GM23338 (cell line): ENCODE measurements around the gene NID1. TPM values are rescaled to one million over a fixed set of nuclear protein-coding genes. Genes with fewer than 3 reads are reported as not detected.

Source experiments
- ATAC-seq: fragments of 200-7000 bp; cut with Tn5 transposase; 3 replicates; pipeline ENCODE4 v1.9.1; 2020
- DNase-seq: peaks from one replicate; pipeline ENCODE4 v3.0.0-alpha.2; 2015; ENCODE audit warnings: low spot score
- H2AFZ ChIP-seq: fragments of 200-600 bp; sonication (generic); 2 replicates; pipeline ENCODE4 v1.8.0; 2016; ENCODE audit warnings: antibody characterized with exemption, mild to moderate bottlenecking, moderate library complexity
- H3F3A ChIP-seq: fragments of 200-600 bp; sonication (generic); replicated peaks from 2 replicates; pipeline ENCODE4 v1.8.0; 2017; ENCODE audit warnings: antibody characterized with exemption, mixed run types, low read depth
- H3K27ac ChIP-seq: fragments of 200-600 bp; sonication (generic); 2 replicates; pipeline ENCODE4 v1.6.1; 2016; ENCODE audit warnings: low read depth
- H3K27me3 ChIP-seq: fragments of 200-600 bp; sonication (generic); 2 replicates; pipeline ENCODE4 v1.8.0; 2016; ENCODE audit warnings: mild to moderate bottlenecking, mixed run types, moderate library complexity; ENCODE audit not compliant: insufficient read depth
- H3K36me3 ChIP-seq: fragments of 200-600 bp; sonication (generic); 2 replicates; pipeline ENCODE4 v1.8.0; 2016; ENCODE audit warnings: mild to moderate bottlenecking; ENCODE audit not compliant: insufficient read depth
- H3K4me1 ChIP-seq: fragments of 200-600 bp; sonication (generic); 2 replicates; pipeline ENCODE4 v1.8.0; 2016; ENCODE audit warnings: mild to moderate bottlenecking, moderate library complexity; ENCODE audit not compliant: insufficient read depth
- H3K4me2 ChIP-seq: fragments of 200-600 bp; sonication (generic); 2 replicates; pipeline ENCODE4 v1.7.1; 2017; ENCODE audit warnings: mixed run types
- H3K4me3 ChIP-seq: fragments of 200-600 bp; sonication (generic); 2 replicates; pipeline ENCODE4 v1.6.1; 2016; ENCODE audit warnings: mixed run types
- H3K79me2 ChIP-seq: fragments of 200-600 bp; sonication (generic); replicated peaks from 2 replicates; pipeline ENCODE4 v1.8.0; 2017; ENCODE audit warnings: mild to moderate bottlenecking; ENCODE audit not compliant: insufficient read depth
- H3K9me2 ChIP-seq: fragments of 200-600 bp; sonication (generic); 2 replicates; pipeline ENCODE4 v1.8.0; 2017; ENCODE audit not compliant: insufficient read depth
- H4K20me1 ChIP-seq: fragments of 200-600 bp; sonication (generic); replicated peaks from 2 replicates; pipeline ENCODE4 v1.8.0; 2017; ENCODE audit warnings: mild to moderate bottlenecking; ENCODE audit not compliant: insufficient read depth
- H3K27ac Mint-ChIP-seq: 2 replicates; pipeline ENCODE4 v1.8.0; 2020; ENCODE audit warnings: inconsistent platforms, mild to moderate bottlenecking, moderate library complexity, mixed read lengths
- H3K27me3 Mint-ChIP-seq: 3 replicates; pipeline ENCODE4 v1.8.0; 2022; ENCODE audit warnings: low read depth, mild to moderate bottlenecking, moderate library complexity, mixed read lengths, inconsistent platforms; ENCODE audit not compliant: insufficient read depth, poor library complexity
- H3K36me3 Mint-ChIP-seq: 3 replicates; pipeline ENCODE4 v1.8.0; 2021; ENCODE audit warnings: low read depth, mild to moderate bottlenecking, inconsistent platforms, moderate library complexity, mixed read lengths
- H3K4me1 Mint-ChIP-seq: 3 replicates; pipeline ENCODE4 v1.8.0; 2020; ENCODE audit warnings: mild to moderate bottlenecking, inconsistent platforms, mixed read lengths
- H3K4me3 Mint-ChIP-seq: 3 replicates; pipeline ENCODE4 v1.8.0; 2021; ENCODE audit warnings: moderate library complexity, mild to moderate bottlenecking, inconsistent platforms, mixed read lengths
- H3K9me3 Mint-ChIP-seq: 3 replicates; pipeline ENCODE4 v1.8.0; 2020; ENCODE audit warnings: moderate library complexity, mild to moderate bottlenecking, inconsistent platforms, mixed read lengths
- CREB1 ChIP-seq: fragments of 250-450 bp; sonication (Bioruptor Pico); IDR thresholded peaks from 2 replicates; pipeline ENCODE4 v1.5.0; 2020; ENCODE audit warnings: low read depth, mild to moderate bottlenecking, moderate library complexity
- EZH2 ChIP-seq: fragments of 200-600 bp; sonication (generic); IDR thresholded peaks from one replicate; pipeline ENCODE4 v1.8.0; 2017; ENCODE audit warnings: antibody characterized with exemption, mild to moderate bottlenecking, low read depth; ENCODE audit not compliant: unreplicated experiment
- EZH2phosphoT487 ChIP-seq: fragments of 200-600 bp; sonication (generic); IDR thresholded peaks from one replicate; pipeline ENCODE4 v1.8.1; 2018; ENCODE audit warnings: antibody characterized with exemption; ENCODE audit not compliant: unreplicated experiment
- JUNB ChIP-seq: IDR thresholded peaks from one replicate; pipeline ENCODE4 v1.6.1; 2016; ENCODE audit warnings: antibody characterized with exemption; ENCODE audit not compliant: unreplicated experiment
- NANOG ChIP-seq: IDR thresholded peaks from 2 replicates; pipeline ENCODE4 v1.6.1; 2016; ENCODE audit warnings: antibody characterized with exemption, borderline replicate concordance
- STAT1 ChIP-seq: IDR thresholded peaks from one replicate; pipeline ENCODE4 v1.6.1; 2016; ENCODE audit warnings: antibody characterized with exemption; ENCODE audit not compliant: unreplicated experiment
- ZNF114 ChIP-seq: fragments of 250-450 bp; sonication (Bioruptor Pico); IDR thresholded peaks from 2 replicates; pipeline ENCODE4 v1.5.0; 2020; ENCODE audit warnings: mild to moderate bottlenecking, moderate library complexity
- ZNF331 ChIP-seq: fragments of 250-450 bp; sonication (Bioruptor Pico); IDR thresholded peaks from 2 replicates; pipeline ENCODE4 v1.5.0; 2020; ENCODE audit warnings: low read depth, mild to moderate bottlenecking, moderate library complexity
- polyA plus RNA-seq: library from polyadenylated mRNA; unstranded; fragments of >200 nt; fragmentation: Nextera tagmentation; extraction: Ambion mirVana; gene quantifications from 2 replicates; pipeline ENCODE4 v1.2.1, GENCODE V29; 2016
- total RNA-seq: library from RNA; depleted of rRNA; stranded (reverse); fragments of >200 nt; shearing (Covaris generic); gene quantifications from 2 replicates; pipeline ENCODE4 v1.2.3, GENCODE V29; 2014
- TF ChIP-seq, protein P1 (sequence below): IDR thresholded peaks from 2 replicates; pipeline ENCODE4 v1.6.1; 2016; ENCODE audit warnings: antibody characterized with exemption
- TF ChIP-seq, protein P2 (sequence below): fragments of 250-450 bp; sonication (Bioruptor Pico); IDR thresholded peaks from 2 replicates; pipeline ENCODE4 v1.5.0; 2020; ENCODE audit warnings: mild to moderate bottlenecking, moderate library complexity
- TF ChIP-seq, protein P3 (sequence below): IDR thresholded peaks from one replicate; pipeline ENCODE4 v1.6.1; 2018; ENCODE audit warnings: antibody characterized with exemption; ENCODE audit not compliant: unreplicated experiment

NID1 gene
- total and polyA plus RNA-seq, 2 experiments from 2014 or later = 7.1 to 32.5 TPM

DNA sequence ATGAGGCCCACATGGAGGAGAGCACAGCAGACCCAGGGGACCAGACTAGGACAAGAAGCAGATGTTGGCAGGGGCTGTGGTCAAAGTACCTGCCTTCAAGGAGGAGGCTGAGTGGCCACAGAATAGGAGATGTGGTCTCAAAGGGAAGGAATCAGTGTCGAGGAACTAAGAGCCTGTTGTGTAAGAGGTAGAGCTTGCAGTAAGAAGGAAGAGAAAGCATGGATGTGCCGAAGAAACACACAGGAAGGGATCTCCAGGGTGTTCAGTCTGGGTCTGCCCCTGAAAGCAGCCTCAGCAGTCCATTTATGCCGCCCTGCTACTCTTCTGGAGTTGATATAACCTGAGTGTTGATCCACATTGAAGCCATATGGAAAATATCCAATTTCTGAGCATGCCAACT, 83.9 kb downstream of the NID1 start:
- TF ChIP-seq JUNB = no peak
- TF ChIP-seq ZNF114 = no peak
- TF ChIP-seq, protein P1, sequence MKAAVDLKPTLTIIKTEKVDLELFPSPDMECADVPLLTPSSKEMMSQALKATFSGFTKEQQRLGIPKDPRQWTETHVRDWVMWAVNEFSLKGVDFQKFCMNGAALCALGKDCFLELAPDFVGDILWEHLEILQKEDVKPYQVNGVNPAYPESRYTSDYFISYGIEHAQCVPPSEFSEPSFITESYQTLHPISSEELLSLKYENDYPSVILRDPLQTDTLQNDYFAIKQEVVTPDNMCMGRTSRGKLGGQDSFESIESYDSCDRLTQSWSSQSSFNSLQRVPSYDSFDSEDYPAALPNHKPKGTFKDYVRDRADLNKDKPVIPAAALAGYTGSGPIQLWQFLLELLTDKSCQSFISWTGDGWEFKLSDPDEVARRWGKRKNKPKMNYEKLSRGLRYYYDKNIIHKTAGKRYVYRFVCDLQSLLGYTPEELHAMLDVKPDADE = no peak
- Histone ChIP-seq H3K36me3 (peaks cover 21% of the 10 kb centered on the region), H3K27me3 (no peaks in the 10 kb centered on the region), H3K27ac (no peak overlapping the region), H3K9me2 (no peaks in the 10 kb centered on the region; the same call in 1 of the 2 replicates), H3K79me2 (no peaks in the 10 kb centered on the region), H3K4me3 (no peak overlapping the region), H3F3A (no peaks in the 10 kb centered on the region), H3K4me1 (peaks cover 10% of the 10 kb centered on the region; the same call in 1 of the 2 replicates), H2AFZ (no peak overlapping the region), H4K20me1 (no peaks in the 10 kb centered on the region), H3K4me2 (no peak overlapping the region)
- DNase-seq (no peak), ATAC-seq (no peak)
- Mint-ChIP-seq H3K27ac (no peak overlapping the region), H3K9me3 (peaks cover 16% of the 10 kb centered on the region; the same call in 2 of the 3 replicates), H3K27me3 (peaks cover 5% of the 10 kb centered on the region), H3K4me3 (no peak overlapping the region), H3K4me1 (peaks cover 8% of the 10 kb centered on the region), H3K36me3 (peaks cover 33% of the 10 kb centered on the region)

DNA sequence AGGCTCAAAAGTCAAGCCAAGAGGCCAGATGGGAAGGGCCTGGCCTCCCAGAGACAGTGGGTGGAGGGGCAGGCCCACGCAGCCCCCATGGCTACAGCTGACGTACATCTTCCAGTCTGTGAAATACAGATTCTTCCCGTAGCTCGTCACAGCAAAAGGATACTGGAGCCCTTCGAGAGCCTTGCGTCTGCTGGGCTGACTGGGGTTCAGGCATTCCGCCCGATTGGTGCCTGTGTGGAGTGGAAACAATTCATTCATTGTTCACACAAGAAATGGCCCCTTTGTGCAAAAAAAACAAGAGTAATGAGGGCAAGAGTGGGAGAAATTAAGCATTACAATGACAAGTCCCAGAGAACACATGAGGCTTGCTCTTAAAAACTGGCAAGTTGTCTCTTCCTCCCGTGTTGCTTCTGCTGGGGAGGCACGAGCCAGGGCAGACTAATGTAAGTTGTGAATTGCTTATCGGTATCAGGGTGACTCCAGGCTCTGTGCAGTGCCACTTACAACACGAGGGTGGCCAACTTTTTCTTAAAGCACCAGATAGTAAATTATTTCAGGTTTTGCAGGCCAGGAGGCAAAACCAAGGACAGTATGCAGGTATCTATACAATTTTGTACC, 85.1 kb downstream of the NID1 start:
- no peak overlapping the region for H3K4me3 ChIP-seq
- Mint-ChIP-seq H3K4me3 (no peak overlapping the region), H3K27me3 (peaks cover 5% of the 10 kb centered on the region), H3K9me3 (peaks cover 16% of the 10 kb centered on the region; the same call in 2 of the 3 replicates), H3K4me1 (peaks cover 8% of the 10 kb centered on the region), H3K36me3 (peaks cover 34% of the 10 kb centered on the region), H3K27ac (no peak overlapping the region)
- H3K4me1 ChIP-seq = peaks cover 10% of the 10 kb centered on the region; the same call in 1 of the 2 replicates
- no peak overlapping the region for H3K4me2 ChIP-seq
- peaks cover 21% of the 10 kb centered on the region for H3K36me3 ChIP-seq
- no peaks in the 10 kb centered on the region for H3F3A ChIP-seq
- no peaks in the 10 kb centered on the region; the same call in 1 of the 2 replicates for H3K9me2 ChIP-seq
- H3K27ac ChIP-seq = no peak overlapping the region
- H2AFZ ChIP-seq = no peak overlapping the region
- no peak for DNase-seq
- H3K27me3 ChIP-seq = no peaks in the 10 kb centered on the region
- no peaks in the 10 kb centered on the region for H3K79me2 ChIP-seq
- no peak for ATAC-seq
- no peaks in the 10 kb centered on the region for H4K20me1 ChIP-seq
- TF ChIP-seq STAT1 (no peak), JUNB (no peak), NANOG (no peak), EZH2phosphoT487 (no peak), CREB1 (CRISPR knock-in tag) (no peak), ZNF331 (CRISPR knock-in tag) (no peak), EZH2 (no peak)
- TF ChIP-seq, protein P2, sequence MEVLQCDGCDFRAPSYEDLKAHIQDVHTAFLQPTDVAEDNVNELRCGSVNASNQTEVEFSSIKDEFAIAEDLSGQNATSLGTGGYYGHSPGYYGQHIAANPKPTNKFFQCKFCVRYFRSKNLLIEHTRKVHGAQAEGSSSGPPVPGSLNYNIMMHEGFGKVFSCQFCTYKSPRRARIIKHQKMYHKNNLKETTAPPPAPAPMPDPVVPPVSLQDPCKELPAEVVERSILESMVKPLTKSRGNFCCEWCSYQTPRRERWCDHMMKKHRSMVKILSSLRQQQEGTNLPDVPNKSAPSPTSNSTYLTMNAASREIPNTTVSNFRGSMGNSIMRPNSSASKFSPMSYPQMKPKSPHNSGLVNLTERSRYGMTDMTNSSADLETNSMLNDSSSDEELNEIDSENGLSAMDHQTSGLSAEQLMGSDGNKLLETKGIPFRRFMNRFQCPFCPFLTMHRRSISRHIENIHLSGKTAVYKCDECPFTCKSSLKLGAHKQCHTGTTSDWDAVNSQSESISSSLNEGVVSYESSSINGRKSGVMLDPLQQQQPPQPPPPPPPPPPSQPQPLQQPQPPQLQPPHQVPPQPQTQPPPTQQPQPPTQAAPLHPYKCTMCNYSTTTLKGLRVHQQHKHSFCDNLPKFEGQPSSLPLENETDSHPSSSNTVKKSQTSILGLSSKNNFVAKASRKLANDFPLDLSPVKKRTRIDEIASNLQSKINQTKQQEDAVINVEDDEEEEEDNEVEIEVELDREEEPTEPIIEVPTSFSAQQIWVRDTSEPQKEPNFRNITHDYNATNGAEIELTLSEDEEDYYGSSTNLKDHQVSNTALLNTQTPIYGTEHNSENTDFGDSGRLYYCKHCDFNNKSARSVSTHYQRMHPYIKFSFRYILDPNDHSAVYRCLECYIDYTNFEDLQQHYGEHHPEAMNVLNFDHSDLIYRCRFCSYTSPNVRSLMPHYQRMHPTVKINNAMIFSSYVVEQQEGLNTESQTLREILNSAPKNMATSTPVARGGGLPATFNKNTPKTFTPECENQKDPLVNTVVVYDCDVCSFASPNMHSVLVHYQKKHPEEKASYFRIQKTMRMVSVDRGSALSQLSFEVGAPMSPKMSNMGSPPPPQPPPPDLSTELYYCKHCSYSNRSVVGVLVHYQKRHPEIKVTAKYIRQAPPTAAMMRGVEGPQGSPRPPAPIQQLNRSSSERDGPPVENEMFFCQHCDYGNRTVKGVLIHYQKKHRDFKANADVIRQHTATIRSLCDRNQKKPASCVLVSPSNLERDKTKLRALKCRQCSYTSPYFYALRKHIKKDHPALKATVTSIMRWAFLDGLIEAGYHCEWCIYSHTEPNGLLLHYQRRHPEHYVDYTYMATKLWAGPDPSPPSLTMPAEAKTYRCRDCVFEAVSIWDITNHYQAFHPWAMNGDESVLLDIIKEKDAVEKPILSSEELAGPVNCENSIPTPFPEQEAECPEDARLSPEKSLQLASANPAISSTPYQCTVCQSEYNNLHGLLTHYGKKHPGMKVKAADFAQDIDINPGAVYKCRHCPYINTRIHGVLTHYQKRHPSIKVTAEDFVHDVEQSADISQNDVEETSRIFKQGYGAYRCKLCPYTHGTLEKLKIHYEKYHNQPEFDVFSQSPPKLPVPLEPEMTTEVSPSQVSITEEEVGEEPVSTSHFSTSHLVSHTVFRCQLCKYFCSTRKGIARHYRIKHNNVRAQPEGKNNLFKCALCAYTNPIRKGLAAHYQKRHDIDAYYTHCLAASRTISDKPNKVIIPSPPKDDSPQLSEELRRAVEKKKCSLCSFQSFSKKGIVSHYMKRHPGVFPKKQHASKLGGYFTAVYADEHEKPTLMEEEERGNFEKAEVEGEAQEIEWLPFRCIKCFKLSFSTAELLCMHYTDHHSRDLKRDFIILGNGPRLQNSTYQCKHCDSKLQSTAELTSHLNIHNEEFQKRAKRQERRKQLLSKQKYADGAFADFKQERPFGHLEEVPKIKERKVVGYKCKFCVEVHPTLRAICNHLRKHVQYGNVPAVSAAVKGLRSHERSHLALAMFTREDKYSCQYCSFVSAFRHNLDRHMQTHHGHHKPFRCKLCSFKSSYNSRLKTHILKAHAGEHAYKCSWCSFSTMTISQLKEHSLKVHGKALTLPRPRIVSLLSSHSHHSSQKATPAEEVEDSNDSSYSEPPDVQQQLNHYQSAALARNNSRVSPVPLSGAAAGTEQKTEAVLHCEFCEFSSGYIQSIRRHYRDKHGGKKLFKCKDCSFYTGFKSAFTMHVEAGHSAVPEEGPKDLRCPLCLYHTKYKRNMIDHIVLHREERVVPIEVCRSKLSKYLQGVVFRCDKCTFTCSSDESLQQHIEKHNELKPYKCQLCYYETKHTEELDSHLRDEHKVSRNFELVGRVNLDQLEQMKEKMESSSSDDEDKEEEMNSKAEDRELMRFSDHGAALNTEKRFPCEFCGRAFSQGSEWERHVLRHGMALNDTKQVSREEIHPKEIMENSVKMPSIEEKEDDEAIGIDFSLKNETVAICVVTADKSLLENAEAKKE (CRISPR knock-in tag) = no peak
- TF ChIP-seq, protein P3, sequence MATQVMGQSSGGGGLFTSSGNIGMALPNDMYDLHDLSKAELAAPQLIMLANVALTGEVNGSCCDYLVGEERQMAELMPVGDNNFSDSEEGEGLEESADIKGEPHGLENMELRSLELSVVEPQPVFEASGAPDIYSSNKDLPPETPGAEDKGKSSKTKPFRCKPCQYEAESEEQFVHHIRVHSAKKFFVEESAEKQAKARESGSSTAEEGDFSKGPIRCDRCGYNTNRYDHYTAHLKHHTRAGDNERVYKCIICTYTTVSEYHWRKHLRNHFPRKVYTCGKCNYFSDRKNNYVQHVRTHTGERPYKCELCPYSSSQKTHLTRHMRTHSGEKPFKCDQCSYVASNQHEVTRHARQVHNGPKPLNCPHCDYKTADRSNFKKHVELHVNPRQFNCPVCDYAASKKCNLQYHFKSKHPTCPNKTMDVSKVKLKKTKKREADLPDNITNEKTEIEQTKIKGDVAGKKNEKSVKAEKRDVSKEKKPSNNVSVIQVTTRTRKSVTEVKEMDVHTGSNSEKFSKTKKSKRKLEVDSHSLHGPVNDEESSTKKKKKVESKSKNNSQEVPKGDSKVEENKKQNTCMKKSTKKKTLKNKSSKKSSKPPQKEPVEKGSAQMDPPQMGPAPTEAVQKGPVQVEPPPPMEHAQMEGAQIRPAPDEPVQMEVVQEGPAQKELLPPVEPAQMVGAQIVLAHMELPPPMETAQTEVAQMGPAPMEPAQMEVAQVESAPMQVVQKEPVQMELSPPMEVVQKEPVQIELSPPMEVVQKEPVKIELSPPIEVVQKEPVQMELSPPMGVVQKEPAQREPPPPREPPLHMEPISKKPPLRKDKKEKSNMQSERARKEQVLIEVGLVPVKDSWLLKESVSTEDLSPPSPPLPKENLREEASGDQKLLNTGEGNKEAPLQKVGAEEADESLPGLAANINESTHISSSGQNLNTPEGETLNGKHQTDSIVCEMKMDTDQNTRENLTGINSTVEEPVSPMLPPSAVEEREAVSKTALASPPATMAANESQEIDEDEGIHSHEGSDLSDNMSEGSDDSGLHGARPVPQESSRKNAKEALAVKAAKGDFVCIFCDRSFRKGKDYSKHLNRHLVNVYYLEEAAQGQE = no peak
